ENCODE measurements around the gene EPB41L2.

The EPB41L2 gene

GRCh38 chr6:131058236-131058635 is 4.8 kb downstream of the EPB41L2 start:
- H3K4me3 ChIP-seq (ENCODE audit: low read depth, low read length) = no peak overlapping the region
- in situ Hi-C loops (cut with HindIII; ENCODE audit: low sequenced_read_pairs) = no loop called here
- TF ChIP-seq CTCF (IDR thresholded peaks at IDR 0.05; ENCODE audit: low read depth, low read length) = no peak
- peak; percentile 65 for DNase-seq (ENCODE audit: low read depth, low spot score)

GRCh38 chr6:131054392-131055250 is 8.4 kb downstream of the EPB41L2 start:
- no peak for TF ChIP-seq CTCF (IDR thresholded peaks at IDR 0.05; ENCODE audit: low read depth, low read length)
- no peak overlapping the region for H3K4me3 ChIP-seq (ENCODE audit: low read depth, low read length)
- DNase-seq (ENCODE audit: low read depth, low spot score) = no peak
- in situ Hi-C loops (cut with HindIII; ENCODE audit: low sequenced_read_pairs) = no loop called here

- H3K4me3 ChIP-seq (ENCODE audit: low read depth, low read length) = no peak overlapping the region
- no peak for TF ChIP-seq CTCF (IDR thresholded peaks at IDR 0.05; ENCODE audit: low read depth, low read length)
- in situ Hi-C loops (cut with HindIII; ENCODE audit: low sequenced_read_pairs) = no loop called here
- no peak for DNase-seq (ENCODE audit: low read depth, low spot score)
Observed at GRCh38 chr6:131053546-131054240, 9.4 kb downstream of the EPB41L2 start.

- no peak for TF ChIP-seq CTCF (IDR thresholded peaks at IDR 0.05; ENCODE audit: low read depth, low read length)
- no peak overlapping the region for H3K4me3 ChIP-seq (ENCODE audit: low read depth, low read length)
- DNase-seq (ENCODE audit: low read depth, low spot score) = no peak
- in situ Hi-C loops (cut with HindIII; ENCODE audit: low sequenced_read_pairs) = no loop called here
Observed at GRCh38 chr6:131052181-131052580, 10.9 kb downstream of the EPB41L2 start.

- in situ Hi-C loops (cut with HindIII; ENCODE audit: low sequenced_read_pairs) = no loop called here
- no peak for DNase-seq (ENCODE audit: low read depth, low spot score)
- H3K4me3 ChIP-seq (ENCODE audit: low read depth, low read length) = no peak overlapping the region
- no peak for TF ChIP-seq CTCF (IDR thresholded peaks at IDR 0.05; ENCODE audit: low read depth, low read length)
Observed at GRCh38 chr6:131051341-131051740, 11.7 kb downstream of the EPB41L2 start.

GRCh38 chr6:131049608-131050007 is 13.4 kb downstream of the EPB41L2 start:
- in situ Hi-C loops (cut with HindIII; ENCODE audit: low sequenced_read_pairs) = no loop called here
- H3K4me3 ChIP-seq (ENCODE audit: low read depth, low read length) = no peak overlapping the region
- no peak for TF ChIP-seq CTCF (IDR thresholded peaks at IDR 0.05; ENCODE audit: low read depth, low read length)
- no peak for DNase-seq (ENCODE audit: low read depth, low spot score)
